Retina (tissue), 1 donor: Measurements from ENCODE around the gene HNRNPDL.
A peak's percentile ranks its signal among the peaks of the same experiment; 100 is the strongest.
"Not testable (repeated sequence)": the region's sequence is repeated elsewhere in the genome, so short reads cannot be mapped to it uniquely, and the experiment has no call there.

Experiments
- DNase-seq: peaks from one replicate; pipeline ENCODE4 v3.0.0-alpha.2; 2016

The HNRNPDL gene

GRCh38 chr4:82430193-82430963 lies at the start of gene HNRNPDL, which contains the start of gene ENOPH1:
Gene HNRNPDL (minus strand): TSS chr4:82430462. CDS start chr4:82429690, 772 bp downstream.
Gene ENOPH1 (plus strand): TSS chr4:82430590. CDS start chr4:82430830, 240 bp downstream.
- peak; percentile 99 for DNase-seq

GRCh38 chr4:82479562-82479961 lies 49.3 kb upstream of the HNRNPDL start:
- no peak for DNase-seq

GRCh38 chr4:82477469-82477868 lies 47.2 kb upstream of the HNRNPDL start:
- not testable (repeated sequence) for DNase-seq

- not testable (repeated sequence) for DNase-seq
These were observed 45.7 kb upstream of the HNRNPDL start for GRCh38 chr4:82475931-82476330.

- DNase-seq = no peak
These were observed 43.4 kb upstream of the HNRNPDL start for GRCh38 chr4:82473621-82474164.

- DNase-seq = not testable (repeated sequence)
These were observed 42.8 kb upstream of the HNRNPDL start for GRCh38 chr4:82473080-82473479.

GRCh38 chr4:82469791-82470345 lies 39.6 kb upstream of the HNRNPDL start:
- no peak for DNase-seq

- DNase-seq = no peak
These were observed 37.2 kb upstream of the HNRNPDL start for GRCh38 chr4:82467471-82467870.

- DNase-seq = no peak
These were observed 33.0 kb upstream of the HNRNPDL start for GRCh38 chr4:82463221-82463620.

- DNase-seq = peak; percentile 70
These were observed 32.2 kb upstream of the HNRNPDL start for GRCh38 chr4:82462415-82462831.

- DNase-seq = no peak
These were observed 31.4 kb upstream of the HNRNPDL start for GRCh38 chr4:82461710-82462109.

GRCh38 chr4:82458729-82459128 lies 28.5 kb upstream of the HNRNPDL start:
- no peak for DNase-seq

- DNase-seq = no peak
These were observed 27.0 kb upstream of the HNRNPDL start for GRCh38 chr4:82457266-82457665.

- DNase-seq = no peak
These were observed 21.8 kb upstream of the HNRNPDL start for GRCh38 chr4:82452026-82452425.

GRCh38 chr4:82450966-82451755 lies 20.9 kb upstream of the HNRNPDL start:
- no peak for DNase-seq

- no peak for DNase-seq
These were observed 17.6 kb upstream of the HNRNPDL start for GRCh38 chr4:82447886-82448285.

- DNase-seq = no peak
These were observed 8.8 kb upstream of the HNRNPDL start for GRCh38 chr4:82439088-82439487.

- no peak for DNase-seq
These were observed 7.2 kb upstream of the HNRNPDL start for GRCh38 chr4:82437285-82438005.

GRCh38 chr4:82436780-82437179 lies 6.5 kb upstream of the HNRNPDL start:
- DNase-seq = no peak

- no peak for DNase-seq
These were observed 5.9 kb upstream of the HNRNPDL start for GRCh38 chr4:82436130-82436529.

GRCh38 chr4:82434949-82435348 lies 4.7 kb upstream of the HNRNPDL start:
- no peak for DNase-seq

GRCh38 chr4:82433791-82434190 lies 3.5 kb upstream of the HNRNPDL start:
- no peak for DNase-seq

- no peak for DNase-seq
These were observed 2.3 kb upstream of the HNRNPDL start for GRCh38 chr4:82432596-82432995.
